ENCODE data around the gene BEST3. TPM values are rescaled to one million over a fixed set of nuclear protein-coding genes. Genes with fewer than 3 reads are reported as not detected.

BEST3 gene
- total RNA-seq, 2 experiments from 2014 or later = not detected

Other genes starting within 250 kb of the BEST3 start
- gene FRS2, start 228.9 kb downstream of the BEST3 start, total RNA-seq = 10 to 100 TPM; 14.6 to 18.4 TPM
- 100 to 1,000 TPM; 152 to 158 TPM for gene CCT2, start 113.8 kb downstream of the BEST3 start, total RNA-seq
- not detected for gene LRRC10, start 88.4 kb downstream of the BEST3 start, total RNA-seq
- gene RAB3IP, start 39.6 kb upstream of the BEST3 start, total RNA-seq = 10 to 100 TPM; 19.3 to 24.0 TPM
- gene MYRFL, start 125.9 kb upstream of the BEST3 start, total RNA-seq = not detected

Data from activated CD4-positive, alpha-beta T cell treated with anti-CD3 and anti-CD28 coated beads, Interleukin-2, amount 10 ng/mL, durations not matched to agents 7 days and 5 days (primary cell).